K562 (cell line): Measurements from ENCODE around the gene ZNF692. TPM values are rescaled to one million over a fixed set of nuclear protein-coding genes. Genes with fewer than 3 reads are reported as not detected.

Experiments
- ARID4B ChIP-seq: sonication (generic); formaldehyde crosslinking; IDR thresholded peaks from 2 replicates; pipeline ENCODE4 v1.8.0; 2022; ENCODE audit warnings: mild to moderate bottlenecking, missing genetic modification reagents
- CHD4 ChIP-seq: fragments of 200-600 bp; sonication (generic); IDR thresholded peaks from 3 replicates; pipeline ENCODE4 v1.6.1; 2012; ENCODE audit warnings: low read depth, mild to moderate bottlenecking, mixed read lengths, low read length, inconsistent platforms; ENCODE audit not compliant: insufficient read depth, insufficient replicate concordance, poor library complexity, severe bottlenecking
- CREB5 ChIP-seq: fragments of 250-450 bp; sonication (Bioruptor Pico); IDR thresholded peaks from 2 replicates; pipeline ENCODE4 v1.5.0; 2020; ENCODE audit warnings: mild to moderate bottlenecking
- CREM ChIP-seq: IDR thresholded peaks from 2 replicates; pipeline ENCODE4 v1.6.1; 2014; ENCODE audit warnings: antibody characterized with exemption, low read depth
- FOS ChIP-seq: IDR thresholded peaks from 3 replicates; pipeline ENCODE4 v1.6.1; 2011; ENCODE audit not compliant: insufficient read length; ENCODE audit errors: extremely low read depth
- FOSL1 ChIP-seq: fragments of 200-800 bp; sonication (Bioruptor generic); conservative IDR thresholded peaks from 2 replicates; pipeline ENCODE4 v1.6.1; 2016; ENCODE audit warnings: missing genetic modification characterization, missing compliant biosample characterization
- GTF3C2 ChIP-seq: IDR thresholded peaks from 3 replicates; pipeline ENCODE4 v1.6.1; 2011; ENCODE audit warnings: borderline replicate concordance, mild to moderate bottlenecking, moderate library complexity; ENCODE audit not compliant: insufficient read length; ENCODE audit errors: extremely low read depth
- IRF2 ChIP-seq: sonication (generic); formaldehyde crosslinking; IDR thresholded peaks from 2 replicates; pipeline ENCODE4 v1.8.1; 2022; ENCODE audit warnings: mild to moderate bottlenecking, missing genetic modification reagents
- KDM4B ChIP-seq, 2 experiments: fragments of 450-650 bp in 1 of 2; sonication (generic) in 1 of 2; IDR thresholded peaks; 2 replicates each; pipeline ENCODE4 v1.6.1; 2016 to 2017; ENCODE audit warnings: borderline replicate concordance in 2 of 2, antibody characterized with exemption in 1 of 2, low read depth in 1 of 2, mild to moderate bottlenecking in 1 of 2
- MCM3 ChIP-seq: fragments of 450-650 bp; IDR thresholded peaks from 2 replicates; pipeline ENCODE4 v1.6.1; 2016
- NUFIP1 ChIP-seq: fragments of 450-650 bp; IDR thresholded peaks from 2 replicates; pipeline ENCODE4 v1.6.1; 2018; ENCODE audit not compliant: partially characterized antibody
- RAD21 ChIP-seq, 2 experiments: fragments of 250-450 bp in 1 of 2; fragments of 450-650 bp in 1 of 2; sonication (Bioruptor Pico) in 1 of 2; formaldehyde crosslinking in 1 of 2; IDR thresholded peaks in 1 of 2; conservative IDR thresholded peaks in 1 of 2; 2 replicates each; pipeline versions ENCODE4 v1.4.0 to v1.8.0; 2020 to 2022; ENCODE audit warnings: mild to moderate bottlenecking in 2 of 2, moderate library complexity in 1 of 2
- RBM34 ChIP-seq: fragments of 200-400 bp; formaldehyde crosslinking; IDR thresholded peaks from 2 replicates; pipeline ENCODE4 v1.6.1; 2018; ENCODE audit warnings: low read length, borderline replicate concordance; ENCODE audit not compliant: insufficient read depth
- RFX7 ChIP-seq: fragments of 250-450 bp; sonication (Bioruptor Pico); IDR thresholded peaks from 2 replicates; pipeline ENCODE4 v1.5.1; 2021; ENCODE audit warnings: mild to moderate bottlenecking
- SLC30A9 ChIP-seq: fragments of 250-450 bp; sonication (Bioruptor Pico); IDR thresholded peaks from 2 replicates; pipeline ENCODE4 v1.8.0; 2022; ENCODE audit warnings: mild to moderate bottlenecking, moderate library complexity
- SPI1 ChIP-seq: IDR thresholded peaks from 2 replicates; pipeline ENCODE4 v1.6.1; 2011; ENCODE audit warnings: low read depth, low read length, control low read depth, borderline replicate concordance
- XRCC3 ChIP-seq: fragments of 450-650 bp; IDR thresholded peaks from 2 replicates; pipeline ENCODE4 v1.6.1; 2017; ENCODE audit warnings: mild to moderate bottlenecking, moderate library complexity
- polyA plus RNA-seq, 8 experiments: library from polyadenylated mRNA; depleted of rRNA in 4 of 8; stranded (reverse) in 5 of 8; unstranded in 3 of 8; fragments of >200 nt; fragmentation: Nextera tagmentation in 2 of 8; fragmentation: Illumina TruSeq in 1 of 8; extraction: Ambion mirVana in 2 of 8; extraction: Trizol in 1 of 8; gene quantifications; 2 replicates each; pipeline versions ENCODE4 v1.2.1 to v1.2.3, GENCODE V29; 2011 to 2014; ENCODE audit warnings: inconsistent platforms in 1 of 8, missing spikeins in 1 of 8
- total RNA-seq, 7 experiments: library from RNA; depleted of rRNA in 6 of 7; stranded (reverse); fragments of >200 nt in 6 of 7; fragmentation: Illumina TruSeq in 2 of 7; extraction: Trizol in 2 of 7; gene quantifications; 2 replicates each; pipeline versions ENCODE4 v1.2.1 to v1.2.3, GENCODE V29; 2011 to 2021; ENCODE audit warnings: low replicate concordance in 1 of 7

Gene ZNF692
- total and polyA plus RNA-seq, 9 of the 15 experiments (the other 6 are each of a cell fraction or from before 2014, with no cell fraction given): 8.4 to 143 (median 55.9) TPM

- TF ChIP-seq ARID4B (CRISPR knock-in tag) (peak; percentile 84), CHD4 (no peak), GTF3C2 (no peak), RAD21 (CRISPR knock-in tag; conservative IDR thresholded peaks at IDR 0.05 in 1 of 2, IDR thresholded peaks at IDR 0.05 in 1 of 2) (peak; percentile 41 to 57; a peak in 3 of 4 replicates), CREB5 (CRISPR knock-in tag) (no peak), RBM34 (no peak), FOSL1 (tag) (no peak), FOS (no peak), NUFIP1 (no peak), RFX7 (CRISPR knock-in tag) (no peak), KDM4B (IDR thresholded peaks at IDR 0.05; ENCODE audit: borderline replicate concordance in 2 of 2, low read depth in 1 of 2) (no peak), CREM (peak; percentile 47; the same call in 1 of the 2 replicates), MCM3 (no peak), SPI1 (no peak), SLC30A9 (CRISPR knock-in tag) (no peak), IRF2 (no peak), XRCC3 (no peak)
These were observed 592 bp downstream of the ZNF692 start (continued) for GRCh38 chr1:248858096-248858890.
